Mammary epithelial cell (primary cell): Measurements from ENCODE around the gene SLC5A10.

Experiments
- CTCF ChIP-seq, 2 donors: IDR thresholded peaks in 1 of 2; conservative IDR thresholded peaks in 1 of 2; 2 replicates each; pipeline ENCODE4 v1.5.1; 2011 to 2012; ENCODE audit warnings: inconsistent platforms in 2 of 2, low read length in 2 of 2, mild to moderate bottlenecking in 2 of 2, control low read depth in 1 of 2, low read depth in 1 of 2; ENCODE audit not compliant: insufficient read depth in 1 of 2; ENCODE audit errors: extremely low read depth in 1 of 2
- EZH2 ChIP-seq: IDR thresholded peaks from 2 replicates; pipeline ENCODE4 v1.6.1; 2012; ENCODE audit warnings: low read length, inconsistent platforms, borderline replicate concordance

- TF ChIP-seq CTCF (conservative IDR thresholded peaks at IDR 0.05 in 1 of 2, IDR thresholded peaks at IDR 0.05 in 1 of 2; ENCODE audit: extremely low read depth in 1 of 2, insufficient read depth in 1 of 2, low read depth in 1 of 2, low read length in 2 of 2) (no peak), EZH2 (no peak)
Observed at GRCh38 chr17:18938692-18939023, 13.3 kb upstream of the SLC5A10 start.
